NCI-H510A treated with DMSO at 0.1 percent for 48 hours (cell line): ENCODE data around the gene NINJ2.

ENCODE experiments used
- DNase-seq: peaks from one replicate; lab custom pipeline; 2025; lab: John Stamatoyannopoulos, UW

NINJ2 gene

DNA sequence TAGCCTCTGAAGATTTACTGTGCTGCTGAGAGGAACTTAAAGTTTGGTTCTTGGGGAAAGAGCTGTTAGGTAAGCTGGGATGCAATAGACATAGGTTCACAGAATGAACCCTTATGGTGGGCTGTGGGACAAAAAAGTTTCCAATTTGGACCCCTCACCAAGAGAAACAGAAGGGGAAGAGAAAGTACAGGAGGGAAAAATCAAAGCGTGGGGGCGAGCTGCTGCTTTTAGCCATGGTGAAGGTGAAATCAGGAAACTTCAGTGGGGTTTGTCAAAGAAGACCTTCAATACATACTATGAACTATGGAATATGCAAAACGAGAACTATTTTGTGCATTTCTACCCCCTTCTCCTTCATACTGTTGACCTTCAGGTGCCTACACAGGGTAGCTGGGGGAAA, 10.6 kb upstream of the NINJ2 start:
- DNase-seq = no peak

DNA sequence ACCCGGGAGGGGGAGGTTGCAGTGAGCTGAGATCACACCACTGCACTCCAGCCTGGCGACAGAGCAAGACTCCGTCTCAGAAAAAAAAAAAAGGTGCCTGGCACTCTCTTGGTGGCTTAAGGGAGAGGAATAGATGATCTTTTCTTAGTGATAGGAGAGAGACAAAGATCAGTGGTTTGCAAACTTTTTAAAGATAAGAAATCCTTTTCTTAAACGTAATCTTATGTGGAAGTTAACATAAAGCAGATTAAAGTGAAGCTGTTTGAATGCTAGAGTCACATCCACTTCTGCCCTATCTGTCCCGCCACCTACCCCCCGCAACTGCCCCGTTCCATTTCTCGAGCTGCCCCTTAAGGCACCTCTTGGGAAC, 6.3 kb upstream of the NINJ2 start:
- DNase-seq = no peak

DNA sequence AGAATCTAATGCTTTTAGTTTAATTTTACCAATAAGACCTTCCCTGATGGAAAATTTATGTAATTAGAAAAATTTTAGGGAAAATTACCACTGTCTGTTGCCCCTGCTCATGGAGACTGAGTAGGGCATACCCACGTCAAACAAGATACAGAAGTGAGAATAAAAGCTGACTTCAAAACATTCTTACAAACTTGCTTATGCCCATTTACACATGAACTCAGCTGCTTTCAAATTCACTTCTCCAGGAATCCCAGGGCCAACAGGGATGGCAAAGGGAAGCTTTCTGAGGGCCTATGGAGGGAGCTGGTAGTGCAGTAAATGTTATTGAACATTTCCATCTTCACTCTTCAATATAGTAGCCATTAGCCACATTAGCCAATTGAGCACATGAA, 4.8 kb upstream of the NINJ2 start:
- no peak for DNase-seq

DNA sequence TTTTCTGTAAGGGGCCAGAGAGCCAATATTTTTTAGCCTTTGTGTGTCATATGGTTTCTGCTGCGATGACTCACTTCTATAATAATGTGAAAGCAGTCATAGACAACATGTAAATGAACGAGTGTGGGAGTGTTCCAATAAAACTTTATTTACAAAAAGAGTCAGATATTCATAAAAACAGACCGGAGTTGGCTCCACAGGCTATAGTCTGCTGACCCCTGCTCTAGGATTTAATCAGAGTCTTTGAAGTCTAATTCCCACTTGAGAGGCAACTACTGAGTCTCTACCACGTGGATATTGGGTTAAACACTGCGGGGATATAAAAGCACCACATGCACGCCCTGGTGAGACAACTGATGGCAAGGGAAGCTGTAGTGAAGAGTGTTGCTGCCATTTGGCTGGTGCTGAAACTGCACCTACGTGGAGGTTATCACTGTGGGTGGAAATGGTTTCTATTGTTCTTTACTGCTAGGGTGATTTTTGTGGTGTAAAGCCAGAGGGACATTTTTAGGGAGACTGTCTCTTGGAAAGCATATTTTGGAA, 3.6 kb upstream of the NINJ2 start:
- DNase-seq = no peak

DNA sequence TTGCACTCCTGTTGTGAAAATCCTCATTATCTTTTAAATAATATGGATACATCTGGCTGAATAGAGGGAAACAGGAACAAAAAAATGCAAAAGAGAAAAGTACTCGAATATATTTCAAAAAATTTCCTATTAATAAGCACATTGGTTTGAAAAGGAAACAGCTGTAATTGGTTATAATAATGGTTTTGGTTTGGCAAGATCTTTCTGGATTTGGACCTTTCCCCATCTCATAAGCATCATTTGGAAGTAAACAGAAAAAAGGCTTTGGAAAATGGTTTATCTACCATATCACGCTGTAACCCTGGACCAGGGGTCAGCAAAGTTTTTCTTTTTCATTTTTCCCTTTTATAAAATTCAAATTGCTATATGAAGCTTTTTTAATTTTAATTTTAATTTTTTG, 2.8 kb upstream of the NINJ2 start:
- DNase-seq = no peak

DNA sequence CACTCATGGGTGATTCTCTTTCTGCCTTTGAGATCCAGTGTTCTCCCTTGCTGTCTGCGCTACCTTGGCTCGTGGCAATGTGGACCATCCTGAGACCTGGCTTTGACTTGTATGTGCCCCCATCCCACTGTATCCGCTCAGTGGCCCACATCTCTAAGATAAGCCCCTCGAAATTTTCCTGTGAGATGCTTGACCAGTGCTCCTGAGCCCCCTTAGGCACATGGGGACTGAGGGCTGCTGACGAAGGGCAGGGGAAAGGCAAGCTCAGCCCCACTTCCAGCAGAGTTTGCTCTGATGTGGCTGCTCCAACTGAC, 1.5 kb upstream of the NINJ2 start:
- DNase-seq = no peak

DNA sequence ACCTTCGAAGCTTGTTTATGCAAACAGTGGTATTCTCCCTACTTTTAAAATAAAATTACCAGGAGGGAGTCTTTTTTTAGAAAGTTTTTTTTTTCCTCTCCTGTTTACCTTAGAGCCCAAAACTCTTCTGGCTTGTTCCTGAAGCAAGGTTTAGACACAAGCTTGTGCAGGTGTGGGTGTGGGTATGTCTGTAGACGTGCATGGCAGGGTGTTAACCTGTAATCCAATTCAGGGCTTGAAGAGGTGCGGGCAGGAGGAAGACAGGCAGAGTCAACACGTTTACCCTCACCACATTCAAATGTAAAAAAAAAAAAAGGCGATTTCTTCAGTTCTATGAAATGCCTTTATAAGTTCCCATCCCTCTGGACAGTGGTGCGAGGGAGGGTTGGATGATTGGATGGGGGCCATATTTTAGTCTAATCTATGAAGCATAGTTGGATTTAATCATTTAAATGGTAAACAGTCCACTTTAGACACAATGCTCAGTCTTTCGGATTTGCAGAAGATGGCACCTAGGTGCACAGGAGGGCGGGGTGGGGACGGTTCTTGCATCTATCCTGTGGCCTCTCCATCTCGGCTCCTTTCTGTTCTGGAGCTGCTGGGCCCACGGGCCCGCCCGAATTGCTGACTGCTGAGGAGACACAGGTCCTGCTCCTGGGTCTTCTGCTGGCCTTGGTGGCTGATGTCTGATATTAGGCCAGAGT, 982 bp upstream of the NINJ2 start:
- DNase-seq = no peak

DNA sequence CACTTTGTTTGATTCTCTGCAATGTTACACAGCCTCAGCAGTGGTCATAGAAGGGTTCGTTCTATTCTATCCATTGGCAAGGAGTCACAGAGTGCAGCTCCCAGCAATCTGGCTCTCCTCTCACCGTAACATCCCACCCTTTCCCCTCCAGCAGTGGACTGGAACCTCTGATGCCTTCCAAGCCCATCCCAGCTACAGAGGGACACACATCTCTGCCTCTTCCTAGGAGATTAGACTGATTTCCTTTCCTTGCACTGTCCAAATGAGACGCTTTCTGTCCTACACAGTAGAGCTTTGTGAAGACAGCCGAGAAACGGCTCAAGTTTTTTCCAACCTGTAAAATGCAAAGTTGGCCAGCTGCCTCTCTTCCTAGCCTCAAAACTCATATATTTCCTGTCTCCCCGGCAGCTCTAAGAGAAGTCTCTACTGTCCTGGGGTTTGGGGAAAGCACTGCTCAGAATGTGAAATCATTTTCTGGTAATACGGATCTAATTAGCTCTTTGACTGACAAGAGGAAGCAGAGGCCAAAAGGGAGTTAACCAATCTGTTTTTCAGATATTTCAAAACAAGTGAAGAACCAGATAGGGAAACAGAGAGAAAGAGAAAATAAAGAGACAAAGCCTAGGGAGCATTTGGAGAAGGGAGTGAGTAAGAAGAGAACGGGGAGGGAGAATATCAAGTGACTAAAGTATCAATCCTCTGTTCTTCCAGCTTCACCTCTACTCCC, 516 bp downstream of the NINJ2 start:
- DNase-seq = no peak

DNA sequence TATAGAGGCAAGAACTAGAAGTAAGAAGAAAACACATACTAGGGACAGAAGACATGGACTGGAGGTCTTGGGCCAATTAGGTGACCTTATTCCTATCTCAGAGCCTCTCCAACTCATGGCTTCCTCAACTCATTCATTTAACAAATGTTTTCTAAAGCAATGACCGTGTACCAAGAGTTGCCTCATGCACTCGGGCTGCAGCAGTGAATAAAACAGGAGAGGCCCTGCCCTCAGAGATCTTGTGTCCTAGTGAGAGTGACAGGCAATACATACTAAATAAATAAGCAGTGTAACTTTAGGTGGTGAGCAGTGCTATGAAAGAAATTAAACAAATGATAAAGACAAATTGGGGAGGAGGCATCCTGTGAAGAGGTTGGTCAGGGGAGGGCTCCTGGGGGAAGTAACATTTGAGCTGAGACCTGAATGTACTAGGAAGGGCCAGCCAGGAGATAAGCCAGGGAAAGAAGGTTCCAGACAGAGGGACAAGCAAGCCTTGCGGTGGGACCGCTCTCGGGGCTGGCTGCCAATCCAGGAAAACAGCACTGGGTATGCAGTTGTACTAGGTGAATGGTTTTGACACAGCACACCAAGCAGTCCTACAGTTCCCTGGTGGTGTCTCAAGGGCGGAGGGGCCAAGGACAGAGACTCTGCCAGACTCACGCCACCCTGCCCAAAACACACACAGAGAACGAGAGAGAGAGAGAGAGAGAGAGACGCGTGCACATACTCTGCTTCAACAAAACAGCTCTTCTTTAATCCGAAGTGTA, 1.3 kb downstream of the NINJ2 start:
- no peak for DNase-seq

DNA sequence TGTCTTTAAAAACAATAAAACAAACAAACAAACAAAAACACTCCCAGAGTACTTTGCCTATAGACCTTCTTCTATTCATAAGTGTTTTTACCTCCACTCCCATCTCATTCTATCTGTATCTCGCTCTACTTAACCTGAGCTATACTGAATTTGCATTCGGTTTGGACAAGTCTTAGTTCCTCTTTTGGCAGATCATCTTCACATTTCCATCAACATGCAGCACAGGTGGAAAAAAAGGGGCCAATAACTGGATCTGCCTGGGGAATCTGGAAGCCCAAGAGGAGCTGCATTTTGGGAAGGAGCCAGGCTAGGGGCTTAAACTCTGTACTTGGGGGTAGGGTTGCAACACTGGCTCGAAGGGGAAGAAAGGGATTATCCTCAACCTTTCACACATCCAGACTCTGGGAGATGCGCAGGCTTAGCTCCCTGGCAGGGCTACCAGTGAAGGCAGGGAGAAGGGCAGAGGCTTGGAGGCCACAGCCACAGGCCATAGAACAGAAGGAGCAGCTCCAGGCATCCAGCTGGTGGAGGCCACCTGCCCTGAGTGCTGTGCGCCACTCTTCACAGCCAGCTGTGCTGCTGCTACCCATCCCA, 4.1 kb downstream of the NINJ2 start:
- no peak for DNase-seq

DNA sequence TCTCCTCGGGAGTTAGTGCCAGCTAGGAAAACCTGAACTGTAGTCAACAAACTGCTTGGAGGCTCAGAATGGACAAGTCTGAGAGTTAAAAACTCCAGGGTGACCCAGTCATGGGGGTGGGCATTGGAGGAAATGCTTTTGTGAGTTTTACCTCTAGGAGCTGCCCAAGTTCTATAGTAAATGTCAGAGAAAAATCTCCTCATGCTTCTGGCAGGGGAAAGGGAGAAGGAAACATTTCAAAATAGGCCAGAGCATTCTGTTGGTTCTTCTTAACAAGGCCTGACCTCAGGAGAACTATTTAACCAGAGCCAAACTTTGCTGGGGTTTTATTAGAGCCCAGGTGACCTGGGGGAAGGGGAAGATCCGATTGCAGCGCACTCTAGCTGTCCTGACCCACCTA, 12.3 kb downstream of the NINJ2 start:
- DNase-seq = no peak

DNA sequence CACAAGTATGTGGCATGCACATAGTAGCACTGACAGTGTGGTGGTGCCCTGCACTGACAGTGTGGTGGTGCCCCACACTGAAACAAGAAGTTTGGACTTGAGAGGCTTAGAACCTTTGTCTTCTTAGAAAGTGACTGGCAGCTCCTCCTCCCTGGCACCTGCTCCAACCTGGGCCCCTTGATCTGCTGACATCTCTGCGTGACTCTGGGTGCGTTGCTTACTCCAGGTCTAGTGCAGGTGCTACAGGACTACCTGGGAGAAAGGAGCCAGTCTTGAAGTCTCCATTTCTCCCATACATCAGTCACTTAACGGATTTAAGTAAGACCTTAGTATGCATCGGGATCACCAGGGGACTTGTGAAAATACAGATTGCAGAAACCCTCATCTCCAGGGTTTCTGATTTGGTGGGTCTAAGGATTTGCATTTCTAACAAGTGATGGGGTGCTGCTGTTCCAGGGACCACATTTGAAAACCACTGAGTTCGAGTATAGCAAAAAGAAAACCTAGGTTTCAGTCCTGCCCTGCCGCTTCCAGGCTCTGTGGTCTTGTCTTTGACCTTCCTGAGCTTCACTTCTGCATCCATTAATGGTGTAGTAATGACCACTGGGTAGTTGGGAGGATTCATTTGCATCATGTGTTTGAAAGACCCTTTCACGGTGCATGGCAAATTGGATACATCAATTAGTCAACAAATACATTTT, 15.7 kb downstream of the NINJ2 start:
- no peak for DNase-seq

DNA sequence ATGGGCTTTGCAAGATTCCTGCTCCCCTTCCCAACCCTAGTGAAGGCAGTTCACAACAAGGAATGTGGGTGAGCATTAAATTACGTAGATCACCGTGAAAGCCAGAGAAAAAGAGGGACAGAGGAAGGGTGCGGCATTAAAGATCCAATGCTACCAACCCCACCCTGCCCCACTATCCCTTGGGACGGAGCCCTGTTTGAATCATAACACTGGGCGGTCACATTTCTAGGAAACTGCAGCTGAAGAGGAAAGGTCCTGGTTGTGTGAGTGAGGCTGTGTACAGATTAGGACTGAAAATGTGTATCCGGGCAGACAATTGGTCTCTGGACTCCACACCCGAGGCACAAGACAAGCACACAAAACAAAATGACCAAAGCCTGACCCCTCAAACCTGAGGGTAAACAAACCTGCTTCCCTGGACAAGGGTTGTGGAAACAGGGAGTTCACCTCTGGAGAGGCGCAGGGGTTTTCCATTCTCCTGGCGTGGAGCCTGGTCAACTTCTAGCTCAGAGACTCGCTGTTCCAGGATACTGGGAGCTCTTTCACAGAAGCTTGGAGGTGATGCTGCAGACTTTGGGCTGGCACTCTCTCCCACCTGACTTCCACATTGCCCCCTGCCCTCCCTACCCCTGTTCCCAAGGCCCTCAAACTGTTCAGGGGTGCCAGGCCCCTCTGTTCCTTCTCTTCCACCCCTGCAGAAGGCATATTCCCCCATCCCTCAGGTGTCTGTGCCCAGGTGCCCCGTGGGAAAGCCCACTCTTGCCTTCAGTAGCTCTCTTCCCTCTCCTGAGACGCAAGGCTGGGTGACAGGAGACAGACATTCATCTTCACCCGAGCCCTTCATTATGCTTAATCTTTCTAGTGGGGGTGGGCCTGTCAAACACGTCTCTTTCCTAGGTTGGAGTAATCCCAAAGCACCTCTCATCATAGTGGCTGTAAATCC, 16.5 kb downstream of the NINJ2 start:
- DNase-seq = no peak

DNA sequence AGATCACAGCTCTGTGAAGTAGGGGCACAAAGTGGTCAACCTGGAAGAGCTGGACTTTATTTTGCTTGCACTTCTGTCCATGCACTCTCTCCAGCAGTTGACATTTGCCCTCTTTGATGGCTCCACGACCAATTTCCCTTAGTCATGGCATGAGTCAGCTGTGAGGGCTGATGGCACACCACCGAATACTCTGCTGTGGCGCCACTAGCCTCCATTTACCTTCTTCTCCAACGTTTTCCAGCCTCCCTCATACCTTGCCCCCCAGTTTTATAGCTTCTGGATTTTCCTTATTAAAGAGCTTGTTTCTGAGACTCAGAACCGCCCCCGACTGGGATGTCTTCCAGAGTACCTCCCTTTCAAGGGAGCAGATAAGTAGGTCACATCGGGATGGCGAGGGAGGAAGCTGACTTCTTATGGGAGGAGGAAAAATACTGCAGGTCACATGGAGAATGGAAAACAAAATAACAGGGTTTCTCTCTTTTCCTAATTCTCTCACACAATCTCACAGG, 17.6 kb downstream of the NINJ2 start:
- DNase-seq = no peak

DNA sequence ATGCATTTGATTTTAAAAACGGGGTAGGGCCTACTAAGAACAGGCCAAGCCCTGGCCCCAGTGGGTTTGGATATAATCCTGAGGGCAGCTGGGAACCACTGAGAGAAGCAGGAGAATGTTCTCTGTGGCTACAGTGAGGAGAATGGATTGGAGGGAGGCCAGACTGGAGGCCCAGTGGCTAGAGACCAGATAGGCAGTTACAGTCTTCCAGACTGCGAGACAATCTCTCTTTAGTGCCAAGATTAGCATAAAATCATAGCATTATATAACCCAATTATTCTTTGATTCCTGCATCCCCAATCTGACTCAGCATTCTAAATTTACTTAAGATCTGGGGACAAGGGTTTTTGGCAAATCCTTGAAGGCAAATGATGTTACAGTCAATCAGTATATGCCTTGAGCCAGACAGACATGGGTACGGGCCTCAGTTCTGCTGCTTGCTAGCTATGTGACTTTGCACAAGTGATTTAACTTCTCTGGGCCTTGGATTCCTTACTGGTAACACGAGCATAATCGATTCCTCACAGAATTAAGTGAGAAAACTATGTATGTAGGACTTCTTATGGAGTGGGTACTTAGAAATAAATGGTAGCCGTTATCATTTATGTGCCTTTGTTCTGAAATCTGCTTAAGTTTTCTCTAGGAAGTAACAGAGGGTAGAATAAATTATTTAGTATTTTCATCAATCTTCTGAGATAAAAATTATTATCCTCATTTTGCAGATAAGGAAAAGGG, 18.3 kb downstream of the NINJ2 start:
- DNase-seq = no peak

DNA sequence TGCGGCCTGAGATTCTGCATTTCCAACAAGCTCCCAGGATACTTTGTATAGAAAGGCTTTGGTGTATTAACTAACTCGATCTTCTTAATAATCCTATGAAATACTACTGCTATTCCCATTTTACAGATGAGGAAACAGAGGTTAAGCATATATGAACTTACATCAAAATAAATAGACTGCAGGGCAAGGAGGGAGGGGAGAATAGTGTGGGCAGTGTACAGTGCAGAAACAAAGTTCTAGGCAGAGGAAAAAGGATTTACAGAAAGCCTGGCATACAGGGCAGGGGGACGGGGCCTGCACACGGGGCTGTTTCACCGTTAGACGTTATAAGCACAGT, 19.0 kb downstream of the NINJ2 start:
- no peak for DNase-seq

DNA sequence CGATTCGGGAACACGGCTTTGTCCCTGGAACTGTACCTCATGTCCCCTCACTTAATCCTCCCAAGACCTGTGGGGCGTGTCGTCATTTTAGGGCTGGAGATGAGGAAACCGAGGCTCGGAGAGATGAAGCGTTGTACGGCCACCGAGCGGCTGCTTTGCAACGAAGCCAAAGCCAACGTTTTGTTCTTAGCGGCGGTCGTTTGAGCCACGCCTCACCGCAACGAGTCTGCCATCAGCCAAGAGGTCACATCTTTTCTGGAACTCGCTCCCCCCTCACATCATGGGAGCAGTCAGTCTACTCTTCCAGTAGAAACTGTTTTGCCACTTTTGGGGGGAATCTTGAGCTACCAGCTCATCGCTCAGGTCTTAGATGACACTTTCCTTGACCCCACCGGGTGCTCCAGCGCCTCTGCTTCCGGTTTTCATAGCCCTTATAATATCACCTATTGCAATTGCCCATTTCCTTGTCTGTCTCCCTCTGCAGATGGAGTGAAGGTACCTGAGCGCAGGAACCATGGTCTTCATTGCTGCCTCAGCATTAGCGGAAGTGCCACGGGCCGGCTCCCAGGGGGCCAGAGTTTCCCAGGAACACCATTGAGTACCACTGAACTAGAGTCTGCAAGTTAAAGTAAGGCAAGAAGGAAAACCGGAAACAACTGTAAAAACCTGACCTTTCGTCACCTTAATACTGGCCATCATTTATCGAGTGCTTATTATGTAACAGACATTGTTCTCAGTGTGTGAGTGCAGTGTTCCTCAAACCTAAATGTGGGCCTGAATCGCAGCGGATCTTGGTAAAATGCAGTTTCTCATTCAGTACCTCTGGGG, 19.6 kb downstream of the NINJ2 start:
- no peak for DNase-seq

DNA sequence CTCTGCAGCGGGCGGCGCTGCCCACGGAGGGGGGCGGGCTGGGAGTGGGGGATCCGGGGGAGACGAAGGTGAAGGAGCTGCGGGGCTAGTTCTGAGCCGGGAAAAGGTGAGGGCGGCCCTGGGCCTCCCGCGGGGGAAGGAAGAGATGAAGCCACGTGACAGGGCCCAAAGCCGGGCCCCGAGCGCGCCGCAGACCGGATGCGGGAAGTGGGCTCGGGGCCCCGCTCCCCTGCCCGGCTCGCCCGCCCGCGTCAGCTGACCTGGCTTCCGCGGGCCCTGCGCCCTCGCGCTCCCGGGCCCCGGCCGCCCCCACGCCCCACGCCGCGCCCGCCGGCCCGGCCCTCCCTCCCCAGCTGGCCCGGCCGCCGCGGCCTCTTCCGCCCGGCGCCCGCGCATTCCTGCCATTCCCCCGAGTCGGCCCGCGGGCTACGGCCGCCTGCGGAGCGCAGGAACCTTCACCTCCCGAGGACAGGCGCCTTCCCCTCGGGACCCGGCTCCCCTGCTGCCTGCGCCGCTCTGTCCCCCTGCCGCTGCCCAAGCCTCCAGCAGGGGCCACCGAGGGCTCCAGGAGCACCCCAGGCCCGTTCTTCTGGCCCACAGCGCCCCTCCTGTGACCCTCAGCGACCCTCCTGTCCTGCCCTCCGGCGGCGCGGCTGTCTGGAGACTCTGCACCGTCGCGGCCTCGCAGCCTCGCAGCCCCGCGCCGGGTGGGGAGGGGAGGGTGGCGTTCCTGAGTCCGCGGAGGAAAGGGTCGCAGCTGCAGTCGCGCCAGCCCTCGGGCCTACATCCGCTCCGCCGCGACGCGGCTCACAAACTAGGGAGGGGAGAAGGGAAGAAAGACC, 20.4 kb downstream of the NINJ2 start:
- DNase-seq = peak; percentile 40
